HepG2 (cell line): ENCODE measurements around the gene JPH4. TPM values are rescaled to one million over a fixed set of nuclear protein-coding genes. Genes with fewer than 3 reads are reported as not detected.
A peak's percentile ranks its signal among the peaks of the same experiment; 100 is the strongest.

Experiments used
- CBX5 ChIP-seq: sonication (generic); formaldehyde crosslinking; IDR thresholded peaks from 2 replicates; pipeline ENCODE4 v1.4.0; 2020; ENCODE audit warnings: missing genetic modification reagents, borderline replicate concordance
- EEA1 ChIP-seq: sonication (generic); formaldehyde crosslinking; IDR thresholded peaks from 2 replicates; pipeline ENCODE4 v1.5.1; 2020; ENCODE audit warnings: mild to moderate bottlenecking, missing genetic modification reagents, borderline replicate concordance
- GFI1 ChIP-seq: sonication (generic); formaldehyde crosslinking; IDR thresholded peaks from 2 replicates; pipeline ENCODE4 v1.5.0; 2020; ENCODE audit warnings: missing genetic modification reagents, mild to moderate bottlenecking, borderline replicate concordance
- GLI4 ChIP-seq: sonication (generic); formaldehyde crosslinking; IDR thresholded peaks from 2 replicates; pipeline ENCODE4 v1.5.1; 2020; ENCODE audit warnings: missing genetic modification reagents, mild to moderate bottlenecking, moderate library complexity, borderline replicate concordance
- HNRNPH1 ChIP-seq: fragments of 200-400 bp; formaldehyde crosslinking; optimal IDR thresholded peaks from 2 replicates; pipeline ENCODE3; 2017; ENCODE audit warnings: mild to moderate bottlenecking, low read depth, low read length
- NFATC3 ChIP-seq: sonication (generic); formaldehyde crosslinking; IDR thresholded peaks from 2 replicates; pipeline ENCODE4 v1.5.1; 2020; ENCODE audit warnings: mild to moderate bottlenecking, missing genetic modification reagents
- SP4 ChIP-seq: sonication (generic); formaldehyde crosslinking; IDR thresholded peaks from 2 replicates; pipeline ENCODE4 v1.8.1; 2023; ENCODE audit warnings: mild to moderate bottlenecking, missing genetic modification reagents
- SRSF9 ChIP-seq: fragments of 200-400 bp; formaldehyde crosslinking; IDR thresholded peaks from 2 replicates; pipeline ENCODE4 v1.6.1; 2018; ENCODE audit warnings: borderline replicate concordance, mild to moderate bottlenecking, low read depth, low read length; ENCODE audit not compliant: insufficient read depth, poor library complexity, severe bottlenecking
- YEATS2 ChIP-seq: sonication (generic); formaldehyde crosslinking; IDR thresholded peaks from 2 replicates; pipeline ENCODE4 v1.4.0; 2020; ENCODE audit warnings: missing genetic modification reagents, borderline replicate concordance
- ZNF263 ChIP-seq: sonication (generic); formaldehyde crosslinking; IDR thresholded peaks from 2 replicates; pipeline ENCODE4 v1.4.0; 2020; ENCODE audit warnings: missing genetic modification reagents
- ZNF572 ChIP-seq: sonication (generic); formaldehyde crosslinking; IDR thresholded peaks from 2 replicates; pipeline ENCODE4 v1.5.1; 2020; ENCODE audit warnings: mild to moderate bottlenecking, missing genetic modification reagents
- polyA plus RNA-seq, 8 experiments: library from polyadenylated mRNA; depleted of rRNA in 3 of 8; stranded (reverse) in 7 of 8; unstranded in 1 of 8; fragments of >200 nt; fragmentation: Illumina TruSeq in 4 of 8; extraction: Trizol in 4 of 8; gene quantifications; 2 replicates each; pipeline versions ENCODE4 v1.2.1 to v1.2.3, GENCODE V29; 2011 to 2016; ENCODE audit warnings: low read depth in 4 of 8, missing spikeins in 1 of 8, mixed read lengths in 1 of 8; ENCODE audit not compliant: insufficient read depth in 1 of 8
- total RNA-seq, 5 experiments: library from RNA; depleted of rRNA; stranded (reverse); fragments of >200 nt; fragmentation: Illumina TruSeq; extraction: Trizol; gene quantifications; 2 replicates each; pipeline ENCODE4 v1.2.3, GENCODE V29; 2016; ENCODE audit warnings: low read depth in 1 of 5
- TF ChIP-seq, protein P1 (sequence below): sonication (generic); formaldehyde crosslinking; IDR thresholded peaks from 2 replicates; pipeline ENCODE4 v1.4.0; 2020; ENCODE audit warnings: missing genetic modification reagents, borderline replicate concordance
- TF ChIP-seq, protein P2 (sequence below): sonication (generic); formaldehyde crosslinking; IDR thresholded peaks from 2 replicates; pipeline ENCODE4 v1.9.0; 2022; ENCODE audit warnings: low read depth, missing genetic modification reagents
- TF ChIP-seq, protein P3 (sequence below): sonication (generic); formaldehyde crosslinking; conservative IDR thresholded peaks from 2 replicates; pipeline ENCODE4 v1.4.0; 2020; ENCODE audit warnings: missing genetic modification reagents
- TF ChIP-seq, protein P4 (sequence below): IDR thresholded peaks from 2 replicates; pipeline ENCODE4 v1.4.0; 2020; ENCODE audit warnings: mild to moderate bottlenecking, missing genetic modification reagents

Gene JPH4
- total and polyA plus RNA-seq, 2 of the 13 experiments (the other 11 are each of a cell fraction or from before 2014, with no cell fraction given): 0.08 to 0.22 TPM

DNA sequence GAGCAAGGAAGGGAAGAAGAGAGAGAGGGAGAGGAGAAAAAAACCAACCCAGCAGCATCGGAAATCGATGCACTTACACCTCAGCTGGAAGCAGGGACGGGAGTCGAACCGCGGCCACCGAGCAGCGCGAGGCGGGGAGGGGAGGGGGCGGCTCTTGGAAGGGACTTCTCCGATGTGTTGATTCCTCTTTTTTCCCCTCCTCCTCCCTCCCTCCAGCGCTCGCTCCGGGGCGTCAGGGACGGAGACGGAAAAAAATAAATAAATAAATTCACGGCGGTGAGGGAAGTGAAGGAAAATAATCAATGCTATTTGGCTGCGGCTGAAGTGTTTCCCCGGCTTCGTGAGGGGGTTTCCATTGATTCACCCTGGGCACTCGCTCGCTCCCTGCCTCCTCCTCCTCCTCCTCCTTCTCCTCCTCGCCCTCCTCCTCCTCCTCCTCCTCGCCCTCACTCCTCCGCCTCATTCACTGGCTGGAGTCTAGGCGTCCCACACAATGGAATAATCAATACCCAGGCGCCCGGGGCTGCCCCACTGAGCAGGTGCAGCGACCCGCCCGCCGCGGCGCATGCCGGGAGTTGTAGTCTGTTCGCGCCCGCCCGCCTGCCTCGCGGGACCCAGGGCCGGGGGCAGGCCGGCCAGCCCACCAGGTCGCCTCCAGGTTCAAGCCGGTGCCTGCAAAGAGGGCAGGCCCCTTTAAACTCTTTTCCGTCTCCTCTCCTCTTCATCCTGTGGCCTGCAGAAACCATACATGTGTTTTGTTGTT is 27.1 kb downstream of the JPH4 start, which contains the start of gene ZFHX2 (continued):
- TF ChIP-seq, protein P1, sequence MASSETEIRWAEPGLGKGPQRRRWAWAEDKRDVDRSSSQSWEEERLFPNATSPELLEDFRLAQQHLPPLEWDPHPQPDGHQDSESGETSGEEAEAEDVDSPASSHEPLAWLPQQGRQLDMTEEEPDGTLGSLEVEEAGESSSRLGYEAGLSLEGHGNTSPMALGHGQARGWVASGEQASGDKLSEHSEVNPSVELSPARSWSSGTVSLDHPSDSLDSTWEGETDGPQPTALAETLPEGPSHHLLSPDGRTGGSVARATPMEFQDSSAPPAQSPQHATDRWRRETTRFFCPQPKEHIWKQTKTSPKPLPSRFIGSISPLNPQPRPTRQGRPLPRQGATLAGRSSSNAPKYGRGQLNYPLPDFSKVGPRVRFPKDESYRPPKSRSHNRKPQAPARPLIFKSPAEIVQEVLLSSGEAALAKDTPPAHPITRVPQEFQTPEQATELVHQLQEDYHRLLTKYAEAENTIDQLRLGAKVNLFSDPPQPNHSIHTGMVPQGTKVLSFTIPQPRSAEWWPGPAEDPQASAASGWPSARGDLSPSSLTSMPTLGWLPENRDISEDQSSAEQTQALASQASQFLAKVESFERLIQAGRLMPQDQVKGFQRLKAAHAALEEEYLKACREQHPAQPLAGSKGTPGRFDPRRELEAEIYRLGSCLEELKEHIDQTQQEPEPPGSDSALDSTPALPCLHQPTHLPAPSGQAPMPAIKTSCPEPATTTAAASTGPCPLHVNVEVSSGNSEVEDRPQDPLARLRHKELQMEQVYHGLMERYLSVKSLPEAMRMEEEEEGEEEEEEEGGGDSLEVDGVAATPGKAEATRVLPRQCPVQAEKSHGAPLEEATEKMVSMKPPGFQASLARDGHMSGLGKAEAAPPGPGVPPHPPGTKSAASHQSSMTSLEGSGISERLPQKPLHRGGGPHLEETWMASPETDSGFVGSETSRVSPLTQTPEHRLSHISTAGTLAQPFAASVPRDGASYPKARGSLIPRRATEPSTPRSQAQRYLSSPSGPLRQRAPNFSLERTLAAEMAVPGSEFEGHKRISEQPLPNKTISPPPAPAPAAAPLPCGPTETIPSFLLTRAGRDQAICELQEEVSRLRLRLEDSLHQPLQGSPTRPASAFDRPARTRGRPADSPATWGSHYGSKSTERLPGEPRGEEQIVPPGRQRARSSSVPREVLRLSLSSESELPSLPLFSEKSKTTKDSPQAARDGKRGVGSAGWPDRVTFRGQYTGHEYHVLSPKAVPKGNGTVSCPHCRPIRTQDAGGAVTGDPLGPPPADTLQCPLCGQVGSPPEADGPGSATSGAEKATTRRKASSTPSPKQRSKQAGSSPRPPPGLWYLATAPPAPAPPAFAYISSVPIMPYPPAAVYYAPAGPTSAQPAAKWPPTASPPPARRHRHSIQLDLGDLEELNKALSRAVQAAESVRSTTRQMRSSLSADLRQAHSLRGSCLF: no peak
- TF ChIP-seq YEATS2 (CRISPR knock-in tag) (peak; percentile 83), SP4 (peak; percentile 74), NFATC3 (CRISPR knock-in tag) (peak; percentile 89; the same call in 1 of the 2 replicates), CBX5 (CRISPR knock-in tag) (peak; percentile 27; the same call in 1 of the 2 replicates), EEA1 (CRISPR knock-in tag) (no peak), ZNF263 (CRISPR knock-in tag) (peak; percentile 99), SRSF9 (no peak), ZNF572 (no peak), HNRNPH1 (no peak), GLI4 (CRISPR knock-in tag) (peak; percentile 92; the same call in 1 of the 2 replicates), GFI1 (CRISPR knock-in tag) (no peak)
- TF ChIP-seq, protein P2, sequence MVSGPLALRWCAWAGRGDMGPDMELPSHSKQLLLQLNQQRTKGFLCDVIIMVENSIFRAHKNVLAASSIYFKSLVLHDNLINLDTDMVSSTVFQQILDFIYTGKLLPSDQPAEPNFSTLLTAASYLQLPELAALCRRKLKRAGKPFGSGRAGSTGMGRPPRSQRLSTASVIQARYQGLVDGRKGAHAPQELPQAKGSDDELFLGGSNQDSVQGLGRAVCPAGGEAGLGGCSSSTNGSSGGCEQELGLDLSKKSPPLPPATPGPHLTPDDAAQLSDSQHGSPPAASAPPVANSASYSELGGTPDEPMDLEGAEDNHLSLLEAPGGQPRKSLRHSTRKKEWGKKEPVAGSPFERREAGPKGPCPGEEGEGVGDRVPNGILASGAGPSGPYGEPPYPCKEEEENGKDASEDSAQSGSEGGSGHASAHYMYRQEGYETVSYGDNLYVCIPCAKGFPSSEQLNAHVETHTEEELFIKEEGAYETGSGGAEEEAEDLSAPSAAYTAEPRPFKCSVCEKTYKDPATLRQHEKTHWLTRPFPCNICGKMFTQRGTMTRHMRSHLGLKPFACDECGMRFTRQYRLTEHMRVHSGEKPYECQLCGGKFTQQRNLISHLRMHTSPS: no peak
- TF ChIP-seq, protein P3, sequence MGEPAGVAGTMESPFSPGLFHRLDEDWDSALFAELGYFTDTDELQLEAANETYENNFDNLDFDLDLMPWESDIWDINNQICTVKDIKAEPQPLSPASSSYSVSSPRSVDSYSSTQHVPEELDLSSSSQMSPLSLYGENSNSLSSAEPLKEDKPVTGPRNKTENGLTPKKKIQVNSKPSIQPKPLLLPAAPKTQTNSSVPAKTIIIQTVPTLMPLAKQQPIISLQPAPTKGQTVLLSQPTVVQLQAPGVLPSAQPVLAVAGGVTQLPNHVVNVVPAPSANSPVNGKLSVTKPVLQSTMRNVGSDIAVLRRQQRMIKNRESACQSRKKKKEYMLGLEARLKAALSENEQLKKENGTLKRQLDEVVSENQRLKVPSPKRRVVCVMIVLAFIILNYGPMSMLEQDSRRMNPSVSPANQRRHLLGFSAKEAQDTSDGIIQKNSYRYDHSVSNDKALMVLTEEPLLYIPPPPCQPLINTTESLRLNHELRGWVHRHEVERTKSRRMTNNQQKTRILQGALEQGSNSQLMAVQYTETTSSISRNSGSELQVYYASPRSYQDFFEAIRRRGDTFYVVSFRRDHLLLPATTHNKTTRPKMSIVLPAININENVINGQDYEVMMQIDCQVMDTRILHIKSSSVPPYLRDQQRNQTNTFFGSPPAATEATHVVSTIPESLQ (CRISPR knock-in tag): no peak
- TF ChIP-seq, protein P4, sequence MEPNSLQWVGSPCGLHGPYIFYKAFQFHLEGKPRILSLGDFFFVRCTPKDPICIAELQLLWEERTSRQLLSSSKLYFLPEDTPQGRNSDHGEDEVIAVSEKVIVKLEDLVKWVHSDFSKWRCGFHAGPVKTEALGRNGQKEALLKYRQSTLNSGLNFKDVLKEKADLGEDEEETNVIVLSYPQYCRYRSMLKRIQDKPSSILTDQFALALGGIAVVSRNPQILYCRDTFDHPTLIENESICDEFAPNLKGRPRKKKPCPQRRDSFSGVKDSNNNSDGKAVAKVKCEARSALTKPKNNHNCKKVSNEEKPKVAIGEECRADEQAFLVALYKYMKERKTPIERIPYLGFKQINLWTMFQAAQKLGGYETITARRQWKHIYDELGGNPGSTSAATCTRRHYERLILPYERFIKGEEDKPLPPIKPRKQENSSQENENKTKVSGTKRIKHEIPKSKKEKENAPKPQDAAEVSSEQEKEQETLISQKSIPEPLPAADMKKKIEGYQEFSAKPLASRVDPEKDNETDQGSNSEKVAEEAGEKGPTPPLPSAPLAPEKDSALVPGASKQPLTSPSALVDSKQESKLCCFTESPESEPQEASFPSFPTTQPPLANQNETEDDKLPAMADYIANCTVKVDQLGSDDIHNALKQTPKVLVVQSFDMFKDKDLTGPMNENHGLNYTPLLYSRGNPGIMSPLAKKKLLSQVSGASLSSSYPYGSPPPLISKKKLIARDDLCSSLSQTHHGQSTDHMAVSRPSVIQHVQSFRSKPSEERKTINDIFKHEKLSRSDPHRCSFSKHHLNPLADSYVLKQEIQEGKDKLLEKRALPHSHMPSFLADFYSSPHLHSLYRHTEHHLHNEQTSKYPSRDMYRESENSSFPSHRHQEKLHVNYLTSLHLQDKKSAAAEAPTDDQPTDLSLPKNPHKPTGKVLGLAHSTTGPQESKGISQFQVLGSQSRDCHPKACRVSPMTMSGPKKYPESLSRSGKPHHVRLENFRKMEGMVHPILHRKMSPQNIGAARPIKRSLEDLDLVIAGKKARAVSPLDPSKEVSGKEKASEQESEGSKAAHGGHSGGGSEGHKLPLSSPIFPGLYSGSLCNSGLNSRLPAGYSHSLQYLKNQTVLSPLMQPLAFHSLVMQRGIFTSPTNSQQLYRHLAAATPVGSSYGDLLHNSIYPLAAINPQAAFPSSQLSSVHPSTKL (CRISPR knock-in tag): peak; percentile 77
